Neutrophil (primary cell): Measurements from ENCODE around the gene RHBDL1.
A peak's percentile ranks its signal among the peaks of the same experiment; 100 is the strongest.

Experiments
- H3K27ac ChIP-seq: fragments of 200-600 bp; sonication (generic); 2 replicates; pipeline ENCODE4 v1.5.1; 2016; ENCODE audit warnings: mild to moderate bottlenecking, moderate library complexity
- H3K27me3 ChIP-seq: fragments of 200-600 bp; sonication (generic); 2 replicates; pipeline ENCODE4 v1.6.0; 2016; ENCODE audit warnings: mild to moderate bottlenecking
- H3K36me3 ChIP-seq: fragments of 200-600 bp; sonication (generic); 2 replicates; pipeline ENCODE4 v1.5.1; 2017
- H3K4me1 ChIP-seq, 2 experiments: fragments of 200-600 bp in 1 of 2; sonication (generic) in 1 of 2; 1 replicate in 1 of 2; 2 replicates in 1 of 2; pipeline versions ENCODE4 v1.5.1 to v1.6.1; 2013 to 2016; ENCODE audit warnings: low read depth in 1 of 2, low read length in 1 of 2, mild to moderate bottlenecking in 1 of 2, moderate library complexity in 1 of 2; ENCODE audit not compliant: control insufficient read depth in 1 of 2, insufficient read depth in 1 of 2
- H3K4me3 ChIP-seq, 2 experiments: fragments of 200-600 bp in 1 of 2; sonication (generic) in 1 of 2; 1 replicate in 1 of 2; 2 replicates in 1 of 2; pipeline ENCODE4 v1.5.1; 2013 to 2016; ENCODE audit warnings: low read depth in 1 of 2, low read length in 1 of 2, mild to moderate bottlenecking in 1 of 2, moderate library complexity in 1 of 2
- H3K9me3 ChIP-seq: fragments of 200-600 bp; sonication (generic); 2 replicates; pipeline ENCODE4 v1.5.1; 2016
- TF ChIP-seq, protein P1 (sequence below): fragments of 200-600 bp; sonication (generic); IDR thresholded peaks from 2 replicates; pipeline ENCODE4 v1.5.1; 2016; ENCODE audit warnings: antibody characterized with exemption

Gene RHBDL1

DNA sequence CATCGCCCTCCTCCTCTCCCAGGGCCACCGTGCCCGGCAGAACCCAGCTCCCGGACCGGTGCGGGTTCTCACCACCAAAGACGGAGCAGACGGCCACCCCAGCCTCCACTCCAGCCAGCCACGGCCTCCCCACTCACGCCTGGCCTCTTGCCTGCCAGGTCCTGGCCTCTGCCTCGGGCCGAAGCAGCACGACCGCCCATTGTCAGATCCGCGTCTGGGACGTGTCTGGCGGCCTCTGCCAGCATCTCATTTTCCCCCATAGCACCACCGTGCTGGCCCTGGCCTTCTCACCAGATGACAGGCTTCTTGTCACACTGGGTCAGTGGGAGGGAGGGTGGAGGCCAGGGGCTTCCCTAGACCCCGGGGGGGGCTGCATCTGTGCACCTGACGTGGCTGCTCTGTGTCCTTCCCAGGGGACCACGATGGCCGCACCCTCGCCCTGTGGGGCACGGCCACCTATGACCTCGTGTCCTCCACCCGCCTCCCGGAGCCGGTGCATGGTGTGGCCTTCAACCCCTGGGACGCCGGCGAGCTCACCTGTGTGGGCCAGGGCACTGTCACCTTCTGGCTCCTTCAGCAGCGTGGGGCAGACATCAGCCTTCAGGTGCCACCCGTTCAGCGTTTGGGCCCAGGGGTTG lies 14.2 kb upstream of the RHBDL1 start:
- TF ChIP-seq, protein P1, sequence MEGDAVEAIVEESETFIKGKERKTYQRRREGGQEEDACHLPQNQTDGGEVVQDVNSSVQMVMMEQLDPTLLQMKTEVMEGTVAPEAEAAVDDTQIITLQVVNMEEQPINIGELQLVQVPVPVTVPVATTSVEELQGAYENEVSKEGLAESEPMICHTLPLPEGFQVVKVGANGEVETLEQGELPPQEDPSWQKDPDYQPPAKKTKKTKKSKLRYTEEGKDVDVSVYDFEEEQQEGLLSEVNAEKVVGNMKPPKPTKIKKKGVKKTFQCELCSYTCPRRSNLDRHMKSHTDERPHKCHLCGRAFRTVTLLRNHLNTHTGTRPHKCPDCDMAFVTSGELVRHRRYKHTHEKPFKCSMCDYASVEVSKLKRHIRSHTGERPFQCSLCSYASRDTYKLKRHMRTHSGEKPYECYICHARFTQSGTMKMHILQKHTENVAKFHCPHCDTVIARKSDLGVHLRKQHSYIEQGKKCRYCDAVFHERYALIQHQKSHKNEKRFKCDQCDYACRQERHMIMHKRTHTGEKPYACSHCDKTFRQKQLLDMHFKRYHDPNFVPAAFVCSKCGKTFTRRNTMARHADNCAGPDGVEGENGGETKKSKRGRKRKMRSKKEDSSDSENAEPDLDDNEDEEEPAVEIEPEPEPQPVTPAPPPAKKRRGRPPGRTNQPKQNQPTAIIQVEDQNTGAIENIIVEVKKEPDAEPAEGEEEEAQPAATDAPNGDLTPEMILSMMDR, result no peak
- Histone ChIP-seq H3K36me3 (no peaks in the 10 kb centered on the region), H3K27ac (peak overlapping the region; percentile 4), H3K9me3 (no peaks in the 10 kb centered on the region), H3K4me1 (peaks cover 9 to 13% of the 10 kb centered on the region in 2 experiments), H3K4me3 (no peak overlapping the region), H3K27me3 (no peaks in the 10 kb centered on the region)

DNA sequence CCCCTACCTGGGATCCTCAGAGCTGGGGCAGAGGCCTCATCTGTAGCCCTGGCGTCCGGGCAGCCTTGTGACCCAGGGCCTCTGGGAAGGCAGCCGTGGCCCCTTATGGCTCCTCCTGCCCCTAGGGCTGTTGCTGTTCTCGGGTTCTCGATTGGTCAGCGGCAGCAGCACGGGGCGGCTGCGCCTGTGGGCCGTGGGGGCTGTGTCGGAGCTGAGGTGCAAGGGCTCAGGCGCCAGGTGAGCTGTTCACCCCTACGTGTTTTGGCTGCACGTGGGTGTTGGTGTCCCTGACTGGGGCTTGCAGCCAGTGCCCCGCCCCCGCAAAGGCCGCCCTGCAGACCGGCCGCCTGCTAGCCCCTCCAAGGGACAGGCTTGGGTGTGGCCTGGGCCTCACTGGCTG lies 13.4 kb upstream of the RHBDL1 start:
- Histone ChIP-seq H3K27me3 (no peaks in the 10 kb centered on the region), H3K36me3 (no peaks in the 10 kb centered on the region), H3K4me1 (peaks cover 9 to 13% of the 10 kb centered on the region in 2 experiments), H3K4me3 (no peak overlapping the region), H3K9me3 (no peaks in the 10 kb centered on the region), H3K27ac (no peak overlapping the region)
- TF ChIP-seq, protein P1, result no peak

DNA sequence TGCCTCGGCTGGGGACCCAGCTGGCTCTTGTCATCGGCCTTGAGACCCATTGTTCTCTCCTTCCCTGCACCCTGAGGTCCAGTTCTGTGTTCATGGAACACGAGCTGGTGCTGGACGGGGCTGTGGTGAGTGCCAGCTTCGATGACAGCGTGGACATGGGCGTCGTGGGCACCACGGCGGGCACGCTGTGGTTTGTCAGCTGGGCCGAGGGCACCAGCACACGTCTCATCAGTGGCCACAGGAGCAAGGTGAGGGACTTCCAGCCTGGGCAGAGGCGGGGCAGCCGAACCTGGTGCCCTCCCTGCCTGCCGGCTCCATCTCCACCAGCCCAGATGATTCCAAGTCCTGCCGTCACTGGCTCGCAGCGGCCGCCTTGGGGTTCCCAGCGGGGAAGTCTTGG lies 12.9 kb upstream of the RHBDL1 start:
- TF ChIP-seq, protein P1, result no peak

DNA sequence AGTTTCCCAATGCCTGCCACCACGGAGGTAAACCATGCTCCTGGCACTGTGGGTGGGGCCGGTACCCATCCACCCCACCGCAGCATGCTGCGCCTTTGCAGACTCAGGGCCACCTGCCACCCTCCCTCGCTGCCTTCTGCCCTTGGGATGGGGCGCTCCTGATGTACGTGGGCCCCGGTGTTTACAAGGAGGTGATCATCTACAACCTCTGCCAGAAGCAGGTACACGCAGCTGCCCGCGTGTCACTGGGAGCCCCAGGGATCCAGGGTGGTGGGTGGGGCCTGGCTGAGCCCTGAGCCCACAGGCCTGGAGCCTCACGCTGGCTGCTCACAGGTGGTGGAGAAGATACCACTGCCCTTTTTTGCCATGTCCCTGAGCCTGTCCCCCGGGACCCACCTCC lies 8.9 kb upstream of the RHBDL1 start:
- peaks cover 25% of the 10 kb centered on the region for H3K36me3 ChIP-seq
- H3K4me3 ChIP-seq, result no peak overlapping the region
- H3K27me3 ChIP-seq, result no peaks in the 10 kb centered on the region
- H3K27ac ChIP-seq, result no peak overlapping the region
- H3K9me3 ChIP-seq, result no peaks in the 10 kb centered on the region
- H3K4me1 ChIP-seq, result peaks cover 17 to 22% of the 10 kb centered on the region in 2 experiments
- TF ChIP-seq, protein P1, result no peak

More for the DNA sequence above, 12.9 kb upstream of the RHBDL1 start:
- no peaks in the 10 kb centered on the region for H3K9me3 ChIP-seq
- peaks cover 13 to 16% of the 10 kb centered on the region in 2 experiments for H3K4me1 ChIP-seq
- H3K36me3 ChIP-seq, result no peaks in the 10 kb centered on the region
- no peak overlapping the region for H3K4me3 ChIP-seq
- no peak overlapping the region for H3K27ac ChIP-seq
- H3K27me3 ChIP-seq, result no peaks in the 10 kb centered on the region

DNA sequence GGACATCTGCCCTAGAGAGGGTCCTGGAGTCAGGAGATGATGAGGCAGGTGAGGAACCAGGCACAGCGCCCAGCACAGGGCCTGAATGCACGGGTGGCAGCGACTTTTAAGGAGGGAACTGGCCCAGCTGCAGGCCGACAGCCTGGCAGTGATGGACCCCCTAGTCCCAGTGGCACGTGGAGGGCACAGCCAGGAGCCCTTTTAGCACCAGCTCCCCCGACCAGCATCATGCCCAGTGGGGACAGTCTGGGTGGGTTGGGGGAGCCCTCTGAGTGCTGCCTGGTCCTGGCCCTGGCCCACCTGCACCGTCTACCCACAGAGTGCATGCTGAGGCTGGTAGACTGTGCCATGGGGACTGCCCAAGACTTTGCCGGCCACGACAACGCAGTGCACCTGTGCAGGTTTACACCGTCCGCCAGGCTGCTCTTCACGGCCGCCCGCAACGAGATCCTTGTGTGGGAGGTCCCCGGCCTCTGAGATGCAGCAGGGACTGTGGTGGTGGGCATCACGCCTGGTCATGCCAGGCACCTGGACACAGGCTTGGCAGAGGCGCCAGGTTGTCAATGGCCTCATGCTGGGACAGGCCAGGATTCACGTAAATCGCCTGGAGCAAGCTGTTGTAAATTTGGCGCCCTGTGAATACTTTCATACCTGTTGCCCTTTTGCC lies 8.2 kb upstream of the RHBDL1 start:
- Histone ChIP-seq H3K27ac (peak overlapping the region; percentile 83), H3K4me3 (peak overlapping the region; percentile 68 to 98), H3K36me3 (peaks cover 32% of the 10 kb centered on the region), H3K27me3 (no peaks in the 10 kb centered on the region), H3K9me3 (no peaks in the 10 kb centered on the region), H3K4me1 (peaks cover 17 to 22% of the 10 kb centered on the region in 2 experiments)
- TF ChIP-seq, protein P1, result no peak
